ENCODE results near the gene CA11. TPM values are rescaled to one million over a fixed set of nuclear protein-coding genes. Genes with fewer than 3 reads are reported as not detected.
"Not testable (repeated sequence)": the region's sequence is repeated elsewhere in the genome, so short reads cannot be mapped to it uniquely, and the experiment has no call there.

Gene CA11
- 3.7 TPM for total RNA-seq

GRCh38 chr19:48646001-48646721 is at the start of gene CA11:
Gene CA11, minus strand, starts transcription at chr19:48646187. Its CDS starts 555 bp downstream, at chr19:48645632.
- no peaks in the 10 kb centered on the region for H3K9me3 ChIP-seq (ENCODE audit: control insufficient read depth in 3 of 3, low read length in 3 of 3)
- peak within 1 kb of the TSS; percentile 69 to 82 (median 76) for H3K9ac ChIP-seq (ENCODE audit: low read depth in 1 of 3, low read length in 3 of 3)

GRCh38 chr19:48693629-48694028 is 47.6 kb upstream of the CA11 start:
- H3K9ac ChIP-seq (ENCODE audit: low read depth in 1 of 3, low read length in 3 of 3); H3K36me3 ChIP-seq (ENCODE audit: control insufficient read depth in 3 of 3, insufficient read depth in 3 of 3, low read length in 3 of 3); H3K27ac ChIP-seq (ENCODE audit: low read depth, low read length); H3K4me3 ChIP-seq (ENCODE audit: low read length in 3 of 3); H3K9me3 ChIP-seq (ENCODE audit: control insufficient read depth in 3 of 3, low read length in 3 of 3); H3K4me1 ChIP-seq (ENCODE audit: control insufficient read depth in 3 of 3, insufficient read depth in 3 of 3, low read length in 3 of 3): not testable (repeated sequence)
- H3K27me3 ChIP-seq (ENCODE audit: control insufficient read depth in 3 of 3, insufficient read depth in 3 of 3, low read length in 3 of 3), result peaks cover 12 to 23% (median 14%) of the 10 kb centered on the region in 3 donors

More at GRCh38 chr19:48646001-48646721, at the start of gene CA11:
- Histone ChIP-seq H3K27ac (ENCODE audit: low read depth, low read length) (peak within 1 kb of the TSS; percentile 68), H3K4me3 (ENCODE audit: low read length in 3 of 3) (peak within 1 kb of the TSS; percentile 72 to 74 (median 73)), H3K27me3 (ENCODE audit: control insufficient read depth in 3 of 3, insufficient read depth in 3 of 3, low read length in 3 of 3) (no peaks in the 10 kb centered on the region), H3K4me1 (ENCODE audit: control insufficient read depth in 3 of 3, insufficient read depth in 3 of 3, low read length in 3 of 3) (peaks cover 14 to 19% (median 16%) of the 10 kb centered on the region in 3 donors), H3K36me3 (ENCODE audit: control insufficient read depth in 3 of 3, insufficient read depth in 3 of 3, low read length in 3 of 3) (no peaks in the 10 kb centered on the region)

GRCh38 chr19:48689449-48689848 is 43.5 kb upstream of the CA11 start:
- Histone ChIP-seq H3K27ac (ENCODE audit: low read depth, low read length) (no peak overlapping the region), H3K9ac (ENCODE audit: low read depth in 1 of 3, low read length in 3 of 3) (no peak overlapping the region), H3K36me3 (ENCODE audit: control insufficient read depth in 3 of 3, insufficient read depth in 3 of 3, low read length in 3 of 3) (no peaks in the 10 kb centered on the region), H3K9me3 (ENCODE audit: control insufficient read depth in 3 of 3, low read length in 3 of 3) (no peaks in the 10 kb centered on the region), H3K4me1 (ENCODE audit: control insufficient read depth in 3 of 3, insufficient read depth in 3 of 3, low read length in 3 of 3) (no peaks in the 10 kb centered on the region), H3K4me3 (ENCODE audit: low read length in 3 of 3) (no peak overlapping the region), H3K27me3 (ENCODE audit: control insufficient read depth in 3 of 3, insufficient read depth in 3 of 3, low read length in 3 of 3) (no peaks in the 10 kb centered on the region)

GRCh38 chr19:48687776-48688175 is 41.8 kb upstream of the CA11 start:
- no peaks in the 10 kb centered on the region for H3K9me3 ChIP-seq (ENCODE audit: control insufficient read depth in 3 of 3, low read length in 3 of 3)
- H3K4me3 ChIP-seq (ENCODE audit: low read length in 3 of 3), result no peak overlapping the region
- H3K4me1 ChIP-seq (ENCODE audit: control insufficient read depth in 3 of 3, insufficient read depth in 3 of 3, low read length in 3 of 3), result peaks cover 0 to 5% (median 0%) of the 10 kb centered on the region in 3 donors
- H3K27me3 ChIP-seq (ENCODE audit: control insufficient read depth in 3 of 3, insufficient read depth in 3 of 3, low read length in 3 of 3), result no peaks in the 10 kb centered on the region
- H3K27ac ChIP-seq (ENCODE audit: low read depth, low read length), result no peak overlapping the region
- no peak overlapping the region for H3K9ac ChIP-seq (ENCODE audit: low read depth in 1 of 3, low read length in 3 of 3)
- no peaks in the 10 kb centered on the region for H3K36me3 ChIP-seq (ENCODE audit: control insufficient read depth in 3 of 3, insufficient read depth in 3 of 3, low read length in 3 of 3)

- not testable (repeated sequence) for H3K4me3 ChIP-seq (ENCODE audit: low read length in 3 of 3); H3K27ac ChIP-seq (ENCODE audit: low read depth, low read length); H3K36me3 ChIP-seq (ENCODE audit: control insufficient read depth in 3 of 3, insufficient read depth in 3 of 3, low read length in 3 of 3); H3K9ac ChIP-seq (ENCODE audit: low read depth in 1 of 3, low read length in 3 of 3); H3K27me3 ChIP-seq (ENCODE audit: control insufficient read depth in 3 of 3, insufficient read depth in 3 of 3, low read length in 3 of 3); H3K4me1 ChIP-seq (ENCODE audit: control insufficient read depth in 3 of 3, insufficient read depth in 3 of 3, low read length in 3 of 3); H3K9me3 ChIP-seq (ENCODE audit: control insufficient read depth in 3 of 3, low read length in 3 of 3)
These were observed 40.6 kb upstream of the CA11 start for GRCh38 chr19:48686637-48687036.

GRCh38 chr19:48686088-48686487 is 40.1 kb upstream of the CA11 start:
- no peaks in the 10 kb centered on the region for H3K36me3 ChIP-seq (ENCODE audit: control insufficient read depth in 3 of 3, insufficient read depth in 3 of 3, low read length in 3 of 3)
- H3K4me3 ChIP-seq (ENCODE audit: low read length in 3 of 3), result no peak overlapping the region
- no peak overlapping the region for H3K9ac ChIP-seq (ENCODE audit: low read depth in 1 of 3, low read length in 3 of 3)
- H3K4me1 ChIP-seq (ENCODE audit: control insufficient read depth in 3 of 3, insufficient read depth in 3 of 3, low read length in 3 of 3), result peaks cover 0 to 5% (median 1%) of the 10 kb centered on the region in 3 donors
- H3K27me3 ChIP-seq (ENCODE audit: control insufficient read depth in 3 of 3, insufficient read depth in 3 of 3, low read length in 3 of 3), result no peaks in the 10 kb centered on the region
- no peaks in the 10 kb centered on the region for H3K9me3 ChIP-seq (ENCODE audit: control insufficient read depth in 3 of 3, low read length in 3 of 3)
- no peak overlapping the region for H3K27ac ChIP-seq (ENCODE audit: low read depth, low read length)

GRCh38 chr19:48685583-48685982 is 39.6 kb upstream of the CA11 start:
- Histone ChIP-seq H3K27ac (ENCODE audit: low read depth, low read length) (no peak overlapping the region), H3K27me3 (ENCODE audit: control insufficient read depth in 3 of 3, insufficient read depth in 3 of 3, low read length in 3 of 3) (no peaks in the 10 kb centered on the region), H3K4me1 (ENCODE audit: control insufficient read depth in 3 of 3, insufficient read depth in 3 of 3, low read length in 3 of 3) (peaks cover 0 to 6% (median 5%) of the 10 kb centered on the region in 3 donors), H3K4me3 (ENCODE audit: low read length in 3 of 3) (no peak overlapping the region), H3K9me3 (ENCODE audit: control insufficient read depth in 3 of 3, low read length in 3 of 3) (no peaks in the 10 kb centered on the region), H3K9ac (ENCODE audit: low read depth in 1 of 3, low read length in 3 of 3) (no peak overlapping the region), H3K36me3 (ENCODE audit: control insufficient read depth in 3 of 3, insufficient read depth in 3 of 3, low read length in 3 of 3) (no peaks in the 10 kb centered on the region)

- H3K9ac ChIP-seq (ENCODE audit: low read depth in 1 of 3, low read length in 3 of 3), result peak overlapping the region; percentile 40 to 65 (median 50)
- H3K27me3 ChIP-seq (ENCODE audit: control insufficient read depth in 3 of 3, insufficient read depth in 3 of 3, low read length in 3 of 3), result no peaks in the 10 kb centered on the region
- H3K36me3 ChIP-seq (ENCODE audit: control insufficient read depth in 3 of 3, insufficient read depth in 3 of 3, low read length in 3 of 3), result no peaks in the 10 kb centered on the region
- H3K27ac ChIP-seq (ENCODE audit: low read depth, low read length), result no peak overlapping the region
- H3K4me3 ChIP-seq (ENCODE audit: low read length in 3 of 3), result peak overlapping the region; percentile 54 to 63 (median 61)
- peaks cover 0 to 6% (median 5%) of the 10 kb centered on the region in 3 donors for H3K4me1 ChIP-seq (ENCODE audit: control insufficient read depth in 3 of 3, insufficient read depth in 3 of 3, low read length in 3 of 3)
- H3K9me3 ChIP-seq (ENCODE audit: control insufficient read depth in 3 of 3, low read length in 3 of 3), result no peaks in the 10 kb centered on the region
These were observed 37.4 kb upstream of the CA11 start for GRCh38 chr19:48683349-48683748.

- Histone ChIP-seq H3K9me3 (ENCODE audit: control insufficient read depth in 3 of 3, low read length in 3 of 3) (no peaks in the 10 kb centered on the region), H3K27ac (ENCODE audit: low read depth, low read length) (no peak overlapping the region), H3K27me3 (ENCODE audit: control insufficient read depth in 3 of 3, insufficient read depth in 3 of 3, low read length in 3 of 3) (no peaks in the 10 kb centered on the region), H3K36me3 (ENCODE audit: control insufficient read depth in 3 of 3, insufficient read depth in 3 of 3, low read length in 3 of 3) (no peaks in the 10 kb centered on the region), H3K4me1 (ENCODE audit: control insufficient read depth in 3 of 3, insufficient read depth in 3 of 3, low read length in 3 of 3) (peaks cover 0 to 6% (median 5%) of the 10 kb centered on the region in 3 donors), H3K9ac (ENCODE audit: low read depth in 1 of 3, low read length in 3 of 3) (peak overlapping the region in 2 of 3 donors; percentile 33 to 47), H3K4me3 (ENCODE audit: low read length in 3 of 3) (no peak overlapping the region)
These were observed 35.1 kb upstream of the CA11 start for GRCh38 chr19:48681127-48681470.

- H3K4me1 ChIP-seq (ENCODE audit: control insufficient read depth in 3 of 3, insufficient read depth in 3 of 3, low read length in 3 of 3), result peaks cover 2 to 9% (median 7%) of the 10 kb centered on the region in 3 donors
- H3K4me3 ChIP-seq (ENCODE audit: low read length in 3 of 3), result no peak overlapping the region
- no peaks in the 10 kb centered on the region for H3K36me3 ChIP-seq (ENCODE audit: control insufficient read depth in 3 of 3, insufficient read depth in 3 of 3, low read length in 3 of 3)
- no peak overlapping the region for H3K27ac ChIP-seq (ENCODE audit: low read depth, low read length)
- H3K9ac ChIP-seq (ENCODE audit: low read depth in 1 of 3, low read length in 3 of 3), result no peak overlapping the region
- H3K9me3 ChIP-seq (ENCODE audit: control insufficient read depth in 3 of 3, low read length in 3 of 3), result no peaks in the 10 kb centered on the region
- no peaks in the 10 kb centered on the region for H3K27me3 ChIP-seq (ENCODE audit: control insufficient read depth in 3 of 3, insufficient read depth in 3 of 3, low read length in 3 of 3)
These were observed 34.6 kb upstream of the CA11 start for GRCh38 chr19:48680436-48681126.

All from skeletal muscle tissue (tissue), 4 donors.